Measurements from ENCODE around the gene MMP21. TPM values are rescaled to one million over a fixed set of nuclear protein-coding genes. Genes with fewer than 3 reads are reported as not detected.

The MMP21 gene
- total RNA-seq, 1 experiment from 2014 or later, result not detected

DNA sequence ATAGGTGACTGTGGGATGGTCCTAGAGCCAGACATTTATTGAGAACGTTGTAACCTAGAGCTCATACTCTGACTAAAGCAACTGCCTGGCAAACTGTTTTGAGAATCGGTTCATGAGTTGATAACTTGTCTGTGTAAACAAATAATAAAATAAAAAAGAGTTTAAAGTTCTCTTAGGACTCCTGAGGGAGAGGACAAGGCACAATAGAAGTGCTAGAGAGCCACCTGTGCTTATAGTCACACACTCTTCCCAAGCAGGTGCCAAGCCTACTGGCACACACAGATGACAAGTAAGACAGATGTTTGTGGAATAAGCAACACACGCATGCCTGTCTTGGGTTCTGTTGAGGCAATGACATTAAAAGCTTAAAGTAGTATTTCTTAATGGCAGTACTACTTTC is 48.2 kb downstream of the MMP21 start:
- H3K14ac ChIP-seq (ENCODE audit: insufficient read depth, low read length), result no peak overlapping the region
- no peak overlapping the region for H3K56ac ChIP-seq (ENCODE audit: insufficient read length, low read depth, low read length)
- Mint-ChIP-seq H3K27me3 (ENCODE audit: low read depth) (no peaks in the 10 kb centered on the region; the same call in 1 of the 2 replicates), H3K36me3 (ENCODE audit: insufficient read depth in 1 of 3, low read depth in 3 of 3) (peaks cover 39 to 88% (median 82%) of the 10 kb centered on the region in 3 experiments), H3K4me3 (no peak overlapping the region), H3K4me1 (no peaks in the 10 kb centered on the region), H3K27ac (no peak overlapping the region), H3K9me3 (no peaks in the 10 kb centered on the region)
- no peak overlapping the region for H4K91ac ChIP-seq (ENCODE audit: insufficient read length, low read depth, low read length)
- H3K18ac ChIP-seq (ENCODE audit: insufficient read length, low read depth, low read length), result no peak overlapping the region
- no peaks in the 10 kb centered on the region for H4K20me1 ChIP-seq (ENCODE audit: control insufficient read depth, insufficient read depth, insufficient read length)
- H2BK15ac ChIP-seq (ENCODE audit: low read depth, low read length), result no peak overlapping the region
- no peak for DNase-seq
- no peaks in the 10 kb centered on the region for H3K27me3 ChIP-seq (ENCODE audit: insufficient read depth, low read length)
- H3K4me1 ChIP-seq (ENCODE audit: insufficient read depth, low read length), result no peaks in the 10 kb centered on the region
- H2BK120ac ChIP-seq (ENCODE audit: low read depth, low read length, poor library complexity, severe bottlenecking), result no peak overlapping the region
- no peak overlapping the region for H3K27ac ChIP-seq (ENCODE audit: insufficient read length, low read depth, low read length)
- no peak overlapping the region for H3K4me2 ChIP-seq (ENCODE audit: insufficient read depth, insufficient read length, low read length)
- TF ChIP-seq, protein P1, sequence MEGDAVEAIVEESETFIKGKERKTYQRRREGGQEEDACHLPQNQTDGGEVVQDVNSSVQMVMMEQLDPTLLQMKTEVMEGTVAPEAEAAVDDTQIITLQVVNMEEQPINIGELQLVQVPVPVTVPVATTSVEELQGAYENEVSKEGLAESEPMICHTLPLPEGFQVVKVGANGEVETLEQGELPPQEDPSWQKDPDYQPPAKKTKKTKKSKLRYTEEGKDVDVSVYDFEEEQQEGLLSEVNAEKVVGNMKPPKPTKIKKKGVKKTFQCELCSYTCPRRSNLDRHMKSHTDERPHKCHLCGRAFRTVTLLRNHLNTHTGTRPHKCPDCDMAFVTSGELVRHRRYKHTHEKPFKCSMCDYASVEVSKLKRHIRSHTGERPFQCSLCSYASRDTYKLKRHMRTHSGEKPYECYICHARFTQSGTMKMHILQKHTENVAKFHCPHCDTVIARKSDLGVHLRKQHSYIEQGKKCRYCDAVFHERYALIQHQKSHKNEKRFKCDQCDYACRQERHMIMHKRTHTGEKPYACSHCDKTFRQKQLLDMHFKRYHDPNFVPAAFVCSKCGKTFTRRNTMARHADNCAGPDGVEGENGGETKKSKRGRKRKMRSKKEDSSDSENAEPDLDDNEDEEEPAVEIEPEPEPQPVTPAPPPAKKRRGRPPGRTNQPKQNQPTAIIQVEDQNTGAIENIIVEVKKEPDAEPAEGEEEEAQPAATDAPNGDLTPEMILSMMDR (conservative IDR thresholded peaks at IDR 0.05), result no peak
- H4K5ac ChIP-seq (ENCODE audit: insufficient read length, low read depth, low read length), result no peak overlapping the region
- no peak overlapping the region for H3K4ac ChIP-seq (ENCODE audit: low read depth, low read length)
- H4K8ac ChIP-seq (replicated peaks; ENCODE audit: insufficient read length, low read depth, low read length), result no peak overlapping the region
- no peaks in the 10 kb centered on the region for H3K79me2 ChIP-seq (ENCODE audit: insufficient read depth, low read length)
- H3K23ac ChIP-seq (ENCODE audit: insufficient read length, low read depth, low read length), result no peak overlapping the region
- no peaks in the 10 kb centered on the region for H3K9me3 ChIP-seq (ENCODE audit: control insufficient read depth, low read depth, low read length)
- no peak overlapping the region for H3T11ph ChIP-seq (ENCODE audit: low read length)
- H2BK5ac ChIP-seq (ENCODE audit: insufficient read length, low read length), result no peak overlapping the region
- no peaks in the 10 kb centered on the region for H3K79me1 ChIP-seq (ENCODE audit: insufficient read depth, low read depth, low read length, poor library complexity, severe bottlenecking)
- H2BK12ac ChIP-seq (ENCODE audit: insufficient read length, low read depth, low read length), result no peak overlapping the region
- no peaks in the 10 kb centered on the region for H3K23me2 ChIP-seq (ENCODE audit: insufficient read length, low read depth, low read length, poor library complexity, severe bottlenecking)
- H2AK5ac ChIP-seq (ENCODE audit: insufficient read length, low read length), result no peak overlapping the region
- H3K9ac ChIP-seq (ENCODE audit: extremely low read depth, insufficient read length, low read length), result no peak overlapping the region
- no peak overlapping the region for H2AFZ ChIP-seq (ENCODE audit: low read length)
- WGBS (ENCODE audit: extremely low coverage, insufficient read length, low lambda C conversion rate), result no CpG with 5 or more reads among the region's 3 CpGs
- H2BK20ac ChIP-seq (ENCODE audit: low read depth, low read length, poor library complexity, severe bottlenecking), result no peak overlapping the region

All from H9 (cell line).